Measurements from ENCODE around the gene ABCF3. TPM values are rescaled to one million over a fixed set of nuclear protein-coding genes. Genes with fewer than 3 reads are reported as not detected.

Gene ABCF3
- total RNA-seq, 1 donor from 2014 or later, result 86.7 TPM

DNA sequence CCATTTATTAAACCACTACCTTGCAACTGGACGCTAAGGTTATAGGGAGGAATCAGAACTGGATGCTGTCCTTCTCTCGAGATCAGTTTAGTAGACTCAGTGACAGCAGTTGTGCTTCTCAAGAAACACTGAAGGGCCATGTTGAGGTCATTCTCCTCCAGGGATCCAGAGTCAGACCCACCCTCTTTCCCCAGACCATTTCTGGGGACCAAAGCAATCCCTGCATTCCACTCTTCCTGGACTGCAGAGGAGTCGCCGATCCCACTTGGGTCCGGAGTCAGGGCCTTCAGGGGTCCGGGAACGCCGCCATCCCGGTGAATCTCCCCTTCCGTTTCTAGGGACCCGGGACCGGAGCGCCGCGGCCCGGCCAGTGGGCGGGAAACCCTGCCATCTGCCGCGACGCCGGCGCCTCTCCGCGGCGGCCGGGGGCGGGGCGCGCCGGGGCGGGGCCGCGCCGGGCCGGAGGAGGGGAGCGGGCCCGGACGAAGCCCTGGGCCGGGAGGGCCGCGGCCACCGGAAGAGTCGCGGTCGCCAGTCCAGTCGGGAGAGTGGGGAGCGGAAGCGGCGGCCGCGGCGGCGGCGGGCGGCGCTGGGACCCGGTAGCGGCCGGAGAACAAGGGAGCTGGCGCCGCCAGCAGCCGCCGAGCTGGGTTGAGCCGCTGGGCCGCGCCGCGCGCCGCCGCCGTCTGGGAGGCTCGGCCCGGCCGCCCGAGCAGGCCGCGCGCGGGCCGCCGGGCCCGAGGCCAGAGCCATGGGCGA is 30.9 kb upstream of the ABCF3 start, which contains the start of gene DVL3:
Gene DVL3, plus strand, starts transcription at position 493 of the 759 bp plus-strand sequence. Its CDS starts 259 bp downstream, at position 752.
- DNase-seq (peak; percentile 70), ATAC-seq (ENCODE audit: low read depth) (peak; percentile 80)
- Mint-ChIP-seq H3K4me1 (peaks cover 25% of the 10 kb centered on the region), H3K36me3 (ENCODE audit: low read depth) (peaks cover 5% of the 10 kb centered on the region), H3K27ac (peak within 1 kb of the TSS; percentile 77), H3K27me3 (no peaks in the 10 kb centered on the region), H3K9me3 (no peaks in the 10 kb centered on the region), H3K4me3 (peak within 1 kb of the TSS; percentile 91)
- ChIA-PET POLR2A (interaction anchor here (0.7 to 2.1 kb wide), 4 partner anchors 20 to 207 kb away, joined by 4 to 10 read pairs (median 5); partner anchors contain the start of genes ABCF3 and EIF2B5), CTCF (interaction anchor here (0.9 kb wide), 1 partner anchor 9 kb away, joined by 4 read pairs; no protein-coding TSS in a partner anchor)
- TF ChIP-seq CTCF (IDR thresholded peaks at IDR 0.05), result no peak
- intact Hi-C loops (cut with micrococcal nuclease), result loop anchor here (1.0 kb wide), 4 partner anchors 19 to 138 kb away; partner anchors contain the start of genes ABCC5, AP2M1 and EIF2B5

DNA sequence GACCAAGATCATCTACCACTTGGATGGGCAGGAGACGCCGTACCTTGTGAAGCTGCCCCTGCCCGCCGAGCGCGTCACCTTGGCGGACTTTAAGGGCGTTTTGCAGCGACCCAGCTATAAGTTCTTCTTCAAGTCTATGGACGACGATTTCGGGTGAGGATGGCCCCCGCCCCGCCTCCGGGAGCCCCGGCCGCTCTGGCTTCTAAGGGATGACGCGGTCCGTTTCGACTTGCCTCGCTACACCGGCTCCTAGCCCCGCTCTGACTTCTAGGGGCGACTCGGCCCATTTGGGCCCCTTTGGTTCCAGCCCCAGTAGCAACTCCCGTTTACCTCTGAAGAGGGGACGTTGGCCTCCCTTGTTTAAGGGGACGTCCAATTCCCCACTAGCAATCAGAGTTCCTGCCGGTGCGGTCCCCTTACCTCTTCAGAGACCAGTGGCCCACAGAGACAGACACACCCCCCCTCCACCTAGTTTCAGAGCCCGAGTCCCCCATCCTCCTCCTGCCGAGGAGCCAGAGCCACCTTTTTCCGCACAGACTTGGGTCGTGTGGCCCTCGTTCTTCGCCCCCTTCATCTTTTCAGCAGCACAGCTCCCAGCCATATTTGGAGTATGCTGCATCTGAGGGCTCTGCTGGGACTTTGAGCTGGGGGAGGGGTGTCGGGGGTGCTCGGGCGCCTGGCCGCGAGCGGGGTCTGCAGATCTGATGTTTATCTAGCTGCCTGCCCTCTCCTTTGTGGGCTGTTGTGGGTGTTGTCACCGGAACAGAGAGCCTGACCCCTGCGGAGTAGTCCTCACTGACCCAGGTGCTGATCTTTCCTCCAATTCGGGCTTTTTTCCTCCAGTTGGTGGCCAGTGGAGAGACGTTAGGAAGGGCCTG is 30.1 kb upstream of the ABCF3 start:
- Mint-ChIP-seq H3K4me1 (peaks cover 27% of the 10 kb centered on the region), H3K27me3 (no peaks in the 10 kb centered on the region), H3K9me3 (no peaks in the 10 kb centered on the region), H3K4me3 (peak overlapping the region; percentile 91), H3K27ac (peak overlapping the region; percentile 77), H3K36me3 (ENCODE audit: low read depth) (peaks cover 5% of the 10 kb centered on the region)
- ChIA-PET POLR2A (interaction anchor here (0.7 to 2.1 kb wide), 5 partner anchors 12 to 207 kb away, joined by 4 to 10 read pairs (median 5); partner anchors contain the start of genes ABCF3 and EIF2B5), CTCF (interaction anchor here (0.9 kb wide), 1 partner anchor 10 kb away, joined by 4 read pairs; no protein-coding TSS in a partner anchor)
- no peak for TF ChIP-seq CTCF (IDR thresholded peaks at IDR 0.05)
- intact Hi-C loops (cut with micrococcal nuclease), result loop anchor here (1.0 kb wide), 5 partner anchors 18 to 143 kb away; partner anchors contain the start of genes ABCC5, AP2M1, EIF2B5 and PSMD2
- ATAC-seq (ENCODE audit: low read depth), result peak; percentile 50
- DNase-seq, result no peak

DNA sequence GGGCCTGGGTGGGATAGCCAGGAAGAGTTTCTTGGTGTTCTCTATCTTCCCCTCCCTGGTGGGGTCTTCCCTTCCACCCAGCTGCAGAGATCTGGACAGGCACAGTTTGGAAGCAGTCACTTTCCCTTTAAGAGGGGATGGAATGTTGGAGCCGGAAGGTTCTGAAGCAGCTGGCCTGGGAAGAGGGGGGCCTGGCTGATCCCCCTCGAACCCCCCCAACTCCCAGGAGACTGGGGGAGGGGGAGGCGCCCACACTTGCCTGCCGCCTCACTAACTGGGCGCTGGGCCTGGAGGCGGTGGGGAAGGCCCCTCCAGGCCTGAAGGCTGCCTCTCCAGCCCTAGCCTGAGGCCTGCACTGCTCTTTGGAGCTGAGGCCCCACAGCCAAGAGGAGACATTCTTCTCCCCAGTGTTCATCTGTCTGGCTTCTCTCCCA is 29.5 kb upstream of the ABCF3 start:
- TF ChIP-seq CTCF (IDR thresholded peaks at IDR 0.05), result no peak
- ATAC-seq (ENCODE audit: low read depth) (no peak), DNase-seq (no peak)
- ChIA-PET CTCF (no interaction called here), POLR2A (interaction anchor here (0.7 to 2.1 kb wide), 3 partner anchors 13 to 30 kb away, joined by 5 to 10 read pairs (median 8); partner anchors contain the start of gene EIF2B5)
- Mint-ChIP-seq H3K4me1 (peaks cover 29% of the 10 kb centered on the region), H3K4me3 (peak overlapping the region; percentile 91), H3K9me3 (no peaks in the 10 kb centered on the region), H3K27me3 (no peaks in the 10 kb centered on the region), H3K36me3 (ENCODE audit: low read depth) (peaks cover 8% of the 10 kb centered on the region), H3K27ac (no peak overlapping the region)
- intact Hi-C loops (cut with micrococcal nuclease), result loop anchor here (1.0 kb wide), 1 partner anchor 143 kb away; the partner anchor contains the start of gene PSMD2

DNA sequence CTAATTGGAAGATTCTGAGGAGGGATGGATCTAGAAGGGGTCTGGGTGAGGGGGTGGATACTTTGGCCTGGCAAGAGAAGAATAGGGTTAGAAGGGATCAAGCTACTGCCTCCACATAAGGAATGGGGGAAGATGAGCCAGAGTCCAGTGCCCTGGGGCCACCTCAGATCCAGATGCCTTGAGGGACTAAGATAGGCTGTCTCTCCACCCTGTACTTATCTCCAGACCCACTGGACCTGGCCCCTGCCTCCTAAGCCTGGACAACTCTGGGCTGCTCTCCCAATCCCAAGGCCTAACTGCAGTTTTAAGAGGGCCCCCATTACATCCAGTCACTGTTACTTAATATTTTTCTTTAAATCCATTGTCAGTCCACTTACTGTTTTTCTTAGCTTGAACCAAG is 28.8 kb upstream of the ABCF3 start:
- no peaks in the 10 kb centered on the region for H3K9me3 Mint-ChIP-seq
- POLR2A ChIA-PET, result interaction anchor here (0.6 to 2.1 kb wide), 2 partner anchors 22 to 157 kb away, joined by 5 to 10 read pairs; partner anchors contain the start of gene EIF2B5
- H3K4me3 Mint-ChIP-seq, result peak overlapping the region; percentile 91
- no peaks in the 10 kb centered on the region for H3K27me3 Mint-ChIP-seq
- no peak overlapping the region for H3K27ac Mint-ChIP-seq
- H3K4me1 Mint-ChIP-seq, result peaks cover 31% of the 10 kb centered on the region
- H3K36me3 Mint-ChIP-seq (ENCODE audit: low read depth), result peaks cover 10% of the 10 kb centered on the region
- no peak for ATAC-seq (ENCODE audit: low read depth)
- no peak for DNase-seq
- intact Hi-C loops (cut with micrococcal nuclease), result no loop called here
- CTCF ChIA-PET, result no interaction called here
- no peak for TF ChIP-seq CTCF (IDR thresholded peaks at IDR 0.05)

Measured in activated B cell treated with CpG ODN at 0.5 μM for 24 hours (primary cell).